Fibroblast of lung (primary cell): ENCODE data around the gene SLC18A3.

Source experiments
- EZH2 ChIP-seq: IDR thresholded peaks from 2 replicates; pipeline ENCODE4 v1.5.1; 2012; ENCODE audit warnings: low read length, control low read depth, mild to moderate bottlenecking; ENCODE audit errors: missing control alignments
- TF ChIP-seq, protein P1 (sequence below), 2 donors: IDR thresholded peaks in 1 of 2; conservative IDR thresholded peaks in 1 of 2; 1 replicate in 1 of 2; 2 replicates in 1 of 2; pipeline ENCODE4 v1.5.1; 2011 to 2012; ENCODE audit warnings: low read length in 2 of 2, control low read depth in 1 of 2, inconsistent platforms in 1 of 2, low read depth in 1 of 2, mild to moderate bottlenecking in 1 of 2

DNA sequence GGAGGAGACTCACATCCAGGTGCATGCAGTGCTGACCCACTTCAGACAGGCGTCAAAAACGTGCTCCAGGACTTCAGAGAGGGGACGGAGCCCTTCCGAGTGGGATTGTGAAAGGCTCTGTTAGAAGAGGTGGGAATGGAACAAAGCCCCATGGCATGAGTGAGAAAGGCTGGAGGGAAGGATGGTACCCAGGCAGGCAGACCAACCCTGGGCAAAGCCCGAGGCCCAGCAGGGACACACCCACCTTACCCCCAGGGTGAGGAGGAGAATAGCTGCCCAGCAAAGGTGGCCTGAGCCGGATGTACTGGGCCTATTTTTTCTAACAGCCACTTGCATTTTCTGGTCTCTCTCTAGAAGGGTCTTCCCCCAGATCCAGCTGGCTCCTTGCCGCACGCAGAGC lies 18.5 kb downstream of the SLC18A3 start:
- TF ChIP-seq, protein P1, sequence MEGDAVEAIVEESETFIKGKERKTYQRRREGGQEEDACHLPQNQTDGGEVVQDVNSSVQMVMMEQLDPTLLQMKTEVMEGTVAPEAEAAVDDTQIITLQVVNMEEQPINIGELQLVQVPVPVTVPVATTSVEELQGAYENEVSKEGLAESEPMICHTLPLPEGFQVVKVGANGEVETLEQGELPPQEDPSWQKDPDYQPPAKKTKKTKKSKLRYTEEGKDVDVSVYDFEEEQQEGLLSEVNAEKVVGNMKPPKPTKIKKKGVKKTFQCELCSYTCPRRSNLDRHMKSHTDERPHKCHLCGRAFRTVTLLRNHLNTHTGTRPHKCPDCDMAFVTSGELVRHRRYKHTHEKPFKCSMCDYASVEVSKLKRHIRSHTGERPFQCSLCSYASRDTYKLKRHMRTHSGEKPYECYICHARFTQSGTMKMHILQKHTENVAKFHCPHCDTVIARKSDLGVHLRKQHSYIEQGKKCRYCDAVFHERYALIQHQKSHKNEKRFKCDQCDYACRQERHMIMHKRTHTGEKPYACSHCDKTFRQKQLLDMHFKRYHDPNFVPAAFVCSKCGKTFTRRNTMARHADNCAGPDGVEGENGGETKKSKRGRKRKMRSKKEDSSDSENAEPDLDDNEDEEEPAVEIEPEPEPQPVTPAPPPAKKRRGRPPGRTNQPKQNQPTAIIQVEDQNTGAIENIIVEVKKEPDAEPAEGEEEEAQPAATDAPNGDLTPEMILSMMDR (conservative IDR thresholded peaks at IDR 0.05 in 1 of 2, IDR thresholded peaks at IDR 0.05 in 1 of 2; ENCODE audit: low read depth in 1 of 2, low read length in 2 of 2), result no peak
- TF ChIP-seq EZH2, result no peak
